Measurements from ENCODE around the gene TRAPPC2L.

- no peak for TF ChIP-seq POLR2AphosphoS5 (IDR thresholded peaks at IDR 0.05; ENCODE audit: low read depth, low read length)
- no peak for TF ChIP-seq POLR2A (IDR thresholded peaks at IDR 0.05; ENCODE audit: low read depth, low read length)
- no peak for TF ChIP-seq SPI1 (IDR thresholded peaks at IDR 0.05; ENCODE audit: low read depth, low read length)
Measured at GRCh38 chr16:88837806-88838205, 19.1 kb upstream of the TRAPPC2L start.
